Measurements from ENCODE around the gene CREG1.
"Not testable (repeated sequence)": the region's sequence is repeated elsewhere in the genome, so short reads cannot be mapped to it uniquely, and the experiment has no call there.

The CREG1 gene

GRCh38 chr1:167564612-167565270 lies 11.2 kb upstream of the CREG1 start:
- in situ Hi-C loops (cut with MboI; ENCODE audit: low sequenced_read_pairs) = no loop called here

DNA sequence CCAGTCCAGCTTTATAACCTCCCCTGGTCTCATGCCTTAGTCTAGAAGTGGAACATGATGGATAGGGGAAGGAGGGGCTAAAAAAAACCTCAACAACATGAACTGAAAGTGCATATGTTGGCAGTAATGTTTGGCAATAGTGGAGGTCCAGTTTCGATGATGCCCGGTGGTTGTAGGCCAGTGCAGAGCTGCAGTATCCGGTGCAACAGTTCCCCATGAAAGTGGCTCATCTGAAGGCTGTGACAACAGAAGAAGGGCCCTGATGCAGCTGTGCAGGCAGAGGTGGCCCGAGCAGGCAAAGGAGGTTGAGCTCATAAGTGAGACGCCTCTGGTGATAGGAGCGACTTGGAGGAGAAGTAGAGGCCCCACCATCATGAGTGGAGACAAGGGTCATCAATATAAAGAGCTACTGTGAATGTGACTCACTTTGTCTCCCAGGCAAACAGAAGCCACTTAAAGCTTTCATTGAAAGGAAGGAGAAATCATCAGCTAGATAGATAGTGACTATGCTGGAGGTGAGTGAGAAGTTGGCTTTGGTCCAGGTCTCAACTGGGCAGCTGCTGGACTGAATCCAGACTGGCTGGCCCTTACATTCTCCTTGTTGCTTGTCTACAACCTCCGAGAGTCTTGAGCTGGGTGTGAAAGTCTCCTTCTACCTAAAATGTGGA lies 10.2 kb upstream of the CREG1 start:
- in situ Hi-C loops (cut with MboI; ENCODE audit: low sequenced_read_pairs) = no loop called here

DNA sequence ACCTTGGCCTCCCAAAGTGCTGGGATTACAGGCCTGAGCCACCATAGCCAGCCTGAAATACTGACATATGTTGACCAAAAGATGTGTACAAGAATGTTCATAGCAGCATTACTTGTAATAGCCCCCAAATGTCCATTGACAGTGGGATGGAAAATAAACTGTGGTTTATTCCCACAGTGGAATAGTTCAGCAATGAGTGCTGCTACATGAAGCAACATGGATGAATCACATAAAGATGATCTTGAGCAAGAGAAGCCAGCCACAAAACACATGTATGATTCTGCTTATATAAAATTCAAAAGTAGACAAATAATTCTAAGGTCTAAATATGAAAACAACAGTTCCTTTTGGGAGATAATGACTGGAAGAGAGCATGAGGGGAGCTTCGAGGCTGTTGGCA lies 9.1 kb upstream of the CREG1 start:
- in situ Hi-C loops (cut with MboI; ENCODE audit: low sequenced_read_pairs) = no loop called here

DNA sequence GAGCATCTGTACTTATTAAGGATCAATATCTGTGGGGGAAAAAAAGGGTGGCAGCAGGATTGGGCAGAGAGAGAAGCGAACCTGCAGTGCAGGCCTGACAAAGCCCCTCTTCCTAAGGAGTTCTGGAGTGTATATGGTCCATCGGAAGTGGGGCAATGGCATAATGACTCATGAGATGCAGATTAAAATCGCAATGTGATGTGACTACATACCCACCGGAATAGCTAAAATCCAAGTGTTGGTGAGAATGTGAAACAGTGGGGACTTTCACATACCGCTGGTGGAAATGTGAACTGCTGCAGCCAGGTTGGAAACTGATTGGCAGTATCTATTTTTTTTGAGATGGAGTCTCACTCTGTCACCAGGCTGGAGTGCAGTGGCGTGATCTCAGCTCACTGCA lies 8.2 kb upstream of the CREG1 start:
- in situ Hi-C loops (cut with MboI; ENCODE audit: low sequenced_read_pairs) = no loop called here

DNA sequence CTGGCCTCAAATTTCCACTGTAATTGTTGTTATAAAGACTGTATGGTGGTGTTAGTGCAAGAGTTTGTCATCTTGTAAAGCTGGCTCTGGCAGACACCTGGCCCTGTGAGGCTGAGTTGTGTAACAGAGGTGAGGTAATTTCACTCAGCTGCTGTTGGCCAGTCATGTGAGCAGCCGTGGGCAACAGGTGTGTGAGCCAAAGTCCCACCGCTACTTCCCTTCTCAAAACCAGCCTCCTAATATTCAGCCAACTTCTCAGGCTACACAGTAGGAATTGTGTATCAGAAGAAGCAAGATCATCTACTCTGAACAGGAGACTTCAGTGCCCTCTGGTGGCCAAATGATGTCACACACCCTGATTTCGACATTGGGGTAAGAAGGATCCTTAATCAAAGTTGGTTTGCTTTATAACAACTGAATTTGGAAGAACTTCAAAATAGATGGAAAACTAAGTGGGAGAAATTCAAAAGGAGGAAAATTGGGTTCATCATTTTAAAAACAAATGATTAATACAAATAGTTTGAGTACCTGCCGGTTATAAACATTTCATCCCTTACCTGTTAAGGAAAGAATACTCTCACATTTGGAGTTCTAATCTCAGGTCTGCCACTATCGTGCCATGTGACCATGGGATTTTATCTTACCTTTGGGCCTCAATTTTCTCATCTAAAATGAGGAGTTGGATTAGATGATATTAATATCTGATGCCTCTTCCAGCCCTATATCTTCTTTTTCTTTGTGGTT lies 2.6 kb upstream of the CREG1 start:
- in situ Hi-C loops (cut with MboI; ENCODE audit: low sequenced_read_pairs) = no loop called here

GRCh38 chr1:167555072-167555471 lies 1.5 kb upstream of the CREG1 start:
- in situ Hi-C loops (cut with MboI; ENCODE audit: low sequenced_read_pairs) = not testable (repeated sequence)

DNA sequence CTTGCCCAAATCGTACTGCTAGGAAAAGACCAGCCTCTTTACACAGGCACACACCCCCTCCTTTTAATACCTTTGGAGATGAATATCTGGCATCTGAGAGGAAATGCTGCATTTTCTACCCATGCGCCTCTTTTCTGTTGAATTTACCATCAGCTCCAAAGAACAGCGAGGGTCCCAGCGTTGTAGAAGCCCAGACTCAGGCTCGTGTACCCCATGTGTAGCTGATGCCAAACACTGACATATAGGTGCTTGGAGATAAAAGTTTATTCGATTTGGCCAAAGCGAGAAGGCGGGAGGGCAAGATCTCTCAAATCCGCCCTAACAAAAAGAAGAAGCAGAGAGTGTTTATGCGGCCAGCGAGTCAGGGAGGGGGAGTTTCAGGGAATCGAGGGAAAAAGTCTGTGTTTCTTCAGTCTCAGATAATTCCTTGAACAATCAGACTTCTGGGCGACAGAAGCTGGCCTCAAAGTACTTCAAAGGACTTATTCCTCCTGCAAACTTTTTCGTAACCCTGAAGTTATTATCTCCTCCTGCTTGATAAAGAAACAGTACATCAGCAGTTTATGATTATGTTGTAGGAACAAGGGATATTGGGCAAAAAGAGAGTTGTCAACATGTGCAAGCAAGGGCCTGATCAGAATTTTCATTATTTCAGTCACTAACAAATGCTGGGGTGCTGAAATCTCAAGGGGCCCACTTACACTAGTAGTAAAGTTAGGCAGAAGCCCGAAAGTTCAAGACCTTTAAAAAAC lies 642 bp upstream of the CREG1 start:
- in situ Hi-C loops (cut with MboI; ENCODE audit: low sequenced_read_pairs) = no loop called here

DNA sequence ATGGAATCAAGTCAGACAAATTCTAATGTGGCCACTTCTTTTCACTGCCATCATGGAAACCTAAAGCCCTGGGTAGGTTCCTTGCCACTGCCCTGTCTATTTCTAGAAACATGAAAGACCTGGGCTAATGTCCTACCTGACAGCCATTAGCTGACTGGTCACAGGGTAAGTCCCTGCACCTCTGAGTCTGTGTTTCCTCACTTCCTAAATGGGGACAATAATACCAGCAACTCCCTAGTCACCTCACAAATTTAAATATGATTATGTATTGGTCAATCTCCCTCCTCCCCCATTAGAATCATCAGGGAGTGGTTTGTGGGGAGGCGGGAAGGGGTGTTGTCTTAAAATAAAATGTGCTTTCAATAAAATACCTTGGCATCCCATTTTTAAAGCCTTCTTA lies 2.2 kb downstream of the CREG1 start:
- in situ Hi-C loops (cut with MboI; ENCODE audit: low sequenced_read_pairs) = no loop called here

DNA sequence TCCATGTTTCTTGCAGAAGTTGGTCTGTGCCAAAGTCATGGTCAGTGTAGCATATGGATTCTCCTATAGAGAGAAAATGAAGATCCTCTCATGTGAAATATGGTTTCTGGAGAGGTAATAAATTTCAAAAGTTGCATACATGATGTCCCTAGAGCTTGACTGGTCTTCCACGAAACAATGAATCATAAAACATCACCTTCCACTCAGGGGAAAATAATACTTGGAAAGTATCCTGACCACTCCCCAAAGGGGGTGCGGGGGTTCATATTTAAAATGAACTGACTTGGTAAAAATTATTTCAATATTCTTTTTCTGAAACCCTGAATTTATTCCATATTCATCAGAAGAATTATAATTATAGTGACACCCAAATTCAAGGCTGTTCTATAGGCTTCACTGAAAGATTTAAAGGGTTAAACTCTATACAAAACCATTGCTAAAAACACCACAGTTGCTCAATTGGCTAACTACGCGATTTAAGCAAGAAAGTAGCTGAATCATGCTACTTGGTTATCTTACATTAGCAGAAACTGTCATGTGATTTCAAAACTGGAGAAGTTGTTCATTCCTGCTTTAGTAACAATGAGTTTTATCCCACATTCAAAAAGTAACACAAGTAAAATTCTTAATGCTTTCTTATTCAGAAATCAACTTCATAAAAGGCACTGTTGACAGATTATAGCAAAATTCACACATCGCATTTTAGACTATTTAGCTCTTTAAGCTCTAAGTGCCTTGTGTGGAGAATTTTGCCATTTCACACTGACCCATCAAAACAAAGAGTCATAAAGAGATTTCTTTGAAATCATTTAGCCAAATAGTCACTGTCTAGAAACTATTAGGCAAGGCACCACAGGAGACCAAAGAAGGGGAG lies 5.3 kb downstream of the CREG1 start:
- in situ Hi-C loops (cut with MboI; ENCODE audit: low sequenced_read_pairs) = loop anchor here (25.0 kb wide), 1 partner anchor 286 kb away; no protein-coding TSS in a partner anchor

GRCh38 chr1:167546935-167547334 lies 6.6 kb downstream of the CREG1 start:
- in situ Hi-C loops (cut with MboI; ENCODE audit: low sequenced_read_pairs) = loop anchor here (25.0 kb wide), 1 partner anchor 285 kb away; no protein-coding TSS in a partner anchor

DNA sequence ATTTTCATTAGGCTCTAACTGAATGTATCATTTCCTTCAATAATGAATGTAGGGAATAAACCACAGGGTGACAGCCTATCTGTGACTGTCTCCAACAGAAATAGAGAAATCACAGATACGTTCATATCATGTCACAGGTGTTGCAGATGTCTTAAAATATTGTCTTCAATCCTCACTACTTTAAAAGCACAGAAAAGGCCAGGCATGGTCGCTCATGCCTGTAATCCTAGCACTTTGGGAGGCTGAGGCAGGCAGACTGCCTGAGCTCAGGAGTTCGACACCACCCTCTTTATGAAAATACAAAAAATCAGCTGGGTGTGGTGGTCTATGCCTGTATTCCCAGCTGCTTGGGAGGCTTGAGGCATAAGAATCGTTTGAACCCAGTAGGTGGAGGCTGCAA lies 8.2 kb downstream of the CREG1 start:
- in situ Hi-C loops (cut with MboI; ENCODE audit: low sequenced_read_pairs) = loop anchor here (25.0 kb wide), 1 partner anchor 283 kb away; no protein-coding TSS in a partner anchor

GRCh38 chr1:167544447-167545093 lies 9.0 kb downstream of the CREG1 start:
- in situ Hi-C loops (cut with MboI; ENCODE audit: low sequenced_read_pairs) = loop anchor here (25.0 kb wide), 1 partner anchor 282 kb away; no protein-coding TSS in a partner anchor

- in situ Hi-C loops (cut with MboI; ENCODE audit: low sequenced_read_pairs) = loop anchor here (25.0 kb wide), 1 partner anchor 281 kb away; no protein-coding TSS in a partner anchor
Measured at GRCh38 chr1:167543199-167543990, 10.2 kb downstream of the CREG1 start.

DNA sequence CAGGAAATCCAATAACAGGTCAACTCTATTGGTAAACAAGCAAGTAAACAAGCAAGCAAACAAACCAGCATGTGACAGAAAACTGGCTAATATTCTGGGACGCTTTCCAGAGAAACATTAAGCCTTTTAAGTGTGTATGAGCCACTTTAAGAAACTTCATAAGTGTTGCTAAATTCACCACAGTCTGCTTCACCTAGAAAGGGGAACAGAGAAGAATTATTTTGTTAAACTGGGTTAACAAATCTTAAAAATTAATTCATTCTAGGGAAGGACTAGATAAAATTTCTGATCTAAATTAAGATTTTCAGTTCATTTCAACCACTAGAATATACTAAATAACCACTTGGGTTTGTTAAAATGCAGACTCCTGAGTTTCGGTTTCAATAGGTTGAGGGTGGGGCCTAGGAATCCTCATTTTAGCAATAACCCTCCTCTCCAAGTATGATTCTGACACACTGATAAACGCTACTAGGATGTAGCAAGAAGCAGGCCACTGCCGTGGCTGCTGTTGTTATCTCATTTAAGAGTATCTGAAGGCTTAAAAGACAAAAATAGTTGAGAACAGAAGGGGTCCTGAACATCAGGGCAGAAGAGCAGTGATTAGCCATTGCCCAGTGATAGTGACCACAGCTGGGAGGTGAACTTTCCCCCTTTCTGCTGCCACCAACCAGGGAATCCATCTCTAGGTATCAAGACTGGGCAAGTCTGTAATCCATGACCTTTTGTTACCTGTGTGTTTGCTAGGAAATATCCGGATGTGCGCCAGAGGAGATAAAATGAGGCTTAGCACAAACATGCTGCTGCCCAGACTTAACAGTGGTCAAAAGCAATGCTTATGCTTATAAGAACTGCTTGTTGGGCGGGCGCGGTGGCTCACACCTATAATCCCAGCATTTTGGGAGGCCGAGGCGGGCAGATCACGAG lies 11.2 kb downstream of the CREG1 start:
- in situ Hi-C loops (cut with MboI; ENCODE audit: low sequenced_read_pairs) = loop anchor here (25.0 kb wide), 1 partner anchor 280 kb away; no protein-coding TSS in a partner anchor

GRCh38 chr1:167541610-167542009 lies 12.0 kb downstream of the CREG1 start:
- in situ Hi-C loops (cut with MboI; ENCODE audit: low sequenced_read_pairs) = loop anchor here (25.0 kb wide), 1 partner anchor 279 kb away; no protein-coding TSS in a partner anchor

- in situ Hi-C loops (cut with MboI; ENCODE audit: low sequenced_read_pairs) = loop anchor here (25.0 kb wide), 1 partner anchor 279 kb away; no protein-coding TSS in a partner anchor
Measured at GRCh38 chr1:167541003-167541402, 12.6 kb downstream of the CREG1 start.

DNA sequence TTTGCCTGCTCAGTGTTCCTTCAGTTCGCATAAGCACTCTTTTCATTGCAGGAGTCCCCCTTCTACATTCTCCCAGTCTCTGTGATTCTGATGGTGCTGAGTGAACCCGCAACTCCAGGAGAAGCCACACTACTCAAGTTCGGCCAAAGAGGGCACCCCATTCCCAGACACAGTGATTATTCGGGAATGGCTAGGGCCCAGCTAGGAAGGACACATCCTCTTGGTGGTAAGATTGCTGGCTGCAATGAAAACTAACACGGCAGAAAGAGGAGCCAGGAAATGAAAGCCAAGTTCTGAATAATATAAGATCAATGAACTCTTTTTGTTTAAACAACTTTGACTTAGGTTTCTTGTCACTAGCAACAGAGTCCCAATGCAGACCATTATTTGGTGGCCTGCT lies 14.9 kb downstream of the CREG1 start:
- in situ Hi-C loops (cut with MboI; ENCODE audit: low sequenced_read_pairs) = loop anchor here (25.0 kb wide), 1 partner anchor 276 kb away; no protein-coding TSS in a partner anchor

All from HL-60/S4 treated with retinoic acid at 250 ng/mL for 4 days and 3 days (cell line).